GM13976 (cell line): ENCODE measurements around the gene ETS1.

Experiments
- DNase-seq: peaks from one replicate; pipeline ENCODE4 v3.0.0; 2012; ENCODE audit warnings: low spot score
- CTCF ChIP-seq: IDR thresholded peaks from 2 replicates; pipeline ENCODE4 v1.5.1; 2012; ENCODE audit warnings: borderline replicate concordance, mild to moderate bottlenecking; ENCODE audit not compliant: insufficient read depth; ENCODE audit errors: extremely low read depth, missing control alignments, control extremely low read depth
- in situ Hi-C: fragments of 300-500 bp; cut with MboI; formaldehyde crosslinking; loops from one replicate; pipeline ENCODE4 v1.12.0; 2022; ENCODE audit warnings: low sequenced_read_pairs, mixed read lengths, inconsistent platforms; ENCODE audit not compliant: unreplicated experiment

ETS1 gene

DNA sequence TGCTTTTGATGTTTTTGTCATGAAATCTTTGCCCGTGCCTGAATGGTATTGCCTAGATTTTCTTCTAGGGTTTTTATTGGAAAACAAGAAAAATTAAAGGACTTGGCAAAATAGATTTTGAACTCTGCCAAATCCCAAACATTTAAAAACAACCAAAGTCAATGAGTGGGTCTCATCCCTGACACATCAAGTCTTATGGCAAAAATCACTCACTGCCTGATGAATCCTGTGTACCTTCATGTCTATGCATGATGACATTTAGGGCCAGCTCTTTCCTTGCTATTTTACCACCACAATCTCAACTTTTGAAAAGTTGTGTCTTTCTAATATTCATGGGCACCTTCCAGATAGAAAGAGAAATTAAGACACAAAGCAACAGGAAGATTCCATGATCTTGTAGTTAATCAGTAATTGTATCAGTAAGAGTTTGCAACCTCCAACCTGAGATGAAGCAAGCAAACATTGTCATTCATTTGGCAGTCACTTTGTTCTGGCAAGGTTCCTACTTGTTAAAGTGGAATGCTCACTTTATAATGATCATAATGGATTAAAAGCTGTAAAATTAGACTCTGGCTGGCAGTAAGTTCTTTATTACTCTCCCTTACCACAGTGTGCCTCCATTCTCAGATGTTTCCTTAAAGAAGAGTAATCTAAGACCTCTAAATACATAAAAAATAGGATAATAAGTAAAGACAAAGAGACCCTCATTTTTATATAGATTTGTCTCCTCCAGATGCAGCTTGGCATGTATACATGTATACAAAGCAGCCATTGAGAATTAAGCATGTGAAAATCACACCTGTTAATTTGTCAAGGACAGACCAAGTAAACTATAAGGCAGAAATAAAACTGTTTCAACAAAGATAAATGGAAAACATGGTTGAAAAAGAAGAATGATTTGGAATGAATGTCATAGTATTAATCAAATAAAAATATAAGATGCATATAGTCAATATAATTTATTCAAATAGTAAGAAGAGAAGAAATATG, 51.6 kb downstream of the ETS1 start:
- DNase-seq, result no peak
- in situ Hi-C loops, result no loop called here
- TF ChIP-seq CTCF, result no peak

- in situ Hi-C loops, result no loop called here
- DNase-seq, result no peak
- no peak for TF ChIP-seq CTCF
Measured at GRCh38 chr11:128533472-128533871, 53.9 kb downstream of the ETS1 start.

GRCh38 chr11:128532572-128533091, 54.7 kb downstream of the ETS1 start:
- in situ Hi-C loops, result no loop called here
- DNase-seq, result no peak
- TF ChIP-seq CTCF, result no peak

DNA sequence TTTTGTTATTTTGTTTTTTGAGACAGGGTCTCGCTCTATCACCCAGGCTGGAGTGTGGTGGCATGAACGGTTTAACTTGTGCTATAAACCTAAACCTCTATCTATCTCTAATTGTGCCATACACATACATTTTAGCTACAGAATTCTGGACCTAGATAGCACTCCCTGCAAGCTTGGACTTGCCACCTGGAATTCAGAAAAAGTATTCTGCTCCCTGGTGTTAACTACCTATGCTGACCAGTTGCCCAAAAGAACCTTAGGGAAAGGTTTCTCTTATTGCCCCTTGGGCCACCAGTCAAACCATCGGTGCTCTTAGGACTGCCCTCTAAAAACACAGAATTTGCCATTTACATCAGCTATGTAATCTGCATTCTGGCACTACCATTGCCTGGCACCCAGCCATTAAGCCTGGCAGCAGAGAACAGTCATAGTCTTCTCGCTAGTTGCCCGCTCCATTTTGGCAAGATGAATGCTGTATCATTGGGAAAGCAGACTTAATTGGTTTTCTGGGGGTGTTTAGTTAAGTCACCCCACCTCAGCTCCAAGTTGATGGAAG, 55.3 kb downstream of the ETS1 start:
- in situ Hi-C loops, result no loop called here
- DNase-seq, result no peak
- no peak for TF ChIP-seq CTCF

- no peak for TF ChIP-seq CTCF
- in situ Hi-C loops, result no loop called here
- no peak for DNase-seq
Measured at GRCh38 chr11:128531588-128531987, 55.8 kb downstream of the ETS1 start.

- in situ Hi-C loops, result no loop called here
- no peak for DNase-seq
- no peak for TF ChIP-seq CTCF
Measured at GRCh38 chr11:128530118-128531074, 57.0 kb downstream of the ETS1 start.
